GM15510 (cell line): Measurements from ENCODE around the gene STON2.

ENCODE experiments used
- POLR2A ChIP-seq: IDR thresholded peaks from 3 replicates; pipeline ENCODE4 v1.6.1; 2011; ENCODE audit warnings: borderline replicate concordance; ENCODE audit not compliant: insufficient read length; ENCODE audit errors: extremely low read depth

The STON2 gene

DNA sequence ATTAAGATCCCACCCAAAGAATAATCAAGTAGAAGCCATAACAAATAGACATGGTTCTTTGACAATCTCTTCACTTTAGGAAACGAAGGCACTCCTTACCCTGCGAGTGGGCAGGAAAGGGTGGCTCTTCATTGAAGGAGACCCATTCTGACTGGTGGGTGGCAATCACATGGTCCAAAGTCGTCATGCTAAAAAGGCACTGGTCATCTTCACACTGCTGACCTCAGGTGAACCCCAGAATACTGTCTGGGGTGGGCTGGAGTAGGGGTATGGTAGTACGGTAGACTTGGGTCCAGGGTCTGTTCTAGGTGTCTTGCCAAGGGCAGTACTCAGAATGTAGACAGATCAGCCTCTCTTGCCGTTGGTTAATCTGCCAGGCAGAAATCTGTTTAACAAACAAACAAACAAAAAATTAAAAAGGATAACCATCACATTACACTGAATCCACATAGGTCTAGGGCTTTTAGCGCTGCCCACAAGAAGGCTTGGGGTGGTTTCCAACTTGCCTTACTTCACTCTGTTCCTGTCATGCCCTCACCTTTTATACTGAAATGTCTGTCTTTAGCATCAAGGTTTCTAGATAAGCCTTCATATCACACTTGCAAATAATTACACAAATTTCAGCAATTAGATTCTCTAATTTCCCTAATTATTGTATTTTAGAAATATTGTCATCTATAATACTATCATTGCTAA is 1.8 kb downstream of the STON2 start:
- no peak for TF ChIP-seq POLR2A

DNA sequence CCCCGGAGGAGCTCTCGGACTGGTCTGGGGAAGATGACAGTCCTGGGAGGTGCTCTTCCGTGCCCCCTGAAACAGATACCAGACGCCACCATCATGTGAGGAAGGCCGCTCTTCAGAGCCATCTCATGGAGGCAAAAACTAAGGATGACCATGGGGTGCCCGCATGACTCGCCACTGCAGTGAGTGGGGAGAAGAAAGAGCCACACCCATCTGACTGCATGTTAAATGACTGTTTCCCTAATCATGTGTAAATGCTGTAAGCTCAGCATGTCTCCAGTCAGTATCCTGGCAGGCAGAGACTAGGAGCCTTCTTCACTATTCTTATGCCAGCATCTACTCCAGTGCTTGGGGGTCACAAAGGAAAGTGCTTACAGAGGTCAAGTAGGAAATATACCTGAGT is 4.0 kb downstream of the STON2 start:
- no peak for TF ChIP-seq POLR2A

GRCh38 chr14:81394739-81395138 is 5.4 kb downstream of the STON2 start:
- no peak for TF ChIP-seq POLR2A

DNA sequence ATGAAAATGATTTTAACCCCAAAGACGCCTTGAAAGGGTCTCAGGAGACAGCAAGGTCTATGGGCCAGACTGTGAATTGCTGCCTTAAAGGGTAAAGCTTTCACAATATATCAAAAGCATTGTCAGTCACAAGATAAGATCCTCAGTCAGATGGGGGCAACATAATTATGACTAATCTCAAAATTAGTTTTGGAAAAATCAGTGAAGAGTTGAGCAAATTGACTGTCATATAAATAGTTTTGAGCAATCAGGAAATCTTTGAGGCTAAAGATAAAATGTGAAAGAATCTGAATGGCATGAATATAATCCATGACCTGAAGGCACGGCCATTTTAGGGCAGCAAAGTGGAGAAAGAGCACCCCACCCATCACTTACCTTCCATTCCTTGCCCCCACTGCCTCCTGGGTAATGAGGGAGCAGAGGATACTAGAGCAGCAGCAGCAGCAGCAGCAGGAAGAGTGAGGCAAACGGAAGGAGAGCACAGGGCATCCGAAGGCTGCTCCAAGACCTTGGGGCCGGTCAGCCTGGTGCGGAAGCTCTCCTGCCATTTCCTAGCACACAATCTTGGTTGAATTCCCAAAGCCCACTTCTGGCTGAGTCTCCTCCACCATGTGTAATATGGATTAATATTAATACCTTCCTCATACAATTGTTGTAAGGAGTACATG is 7.0 kb downstream of the STON2 start:
- TF ChIP-seq POLR2A, result no peak

DNA sequence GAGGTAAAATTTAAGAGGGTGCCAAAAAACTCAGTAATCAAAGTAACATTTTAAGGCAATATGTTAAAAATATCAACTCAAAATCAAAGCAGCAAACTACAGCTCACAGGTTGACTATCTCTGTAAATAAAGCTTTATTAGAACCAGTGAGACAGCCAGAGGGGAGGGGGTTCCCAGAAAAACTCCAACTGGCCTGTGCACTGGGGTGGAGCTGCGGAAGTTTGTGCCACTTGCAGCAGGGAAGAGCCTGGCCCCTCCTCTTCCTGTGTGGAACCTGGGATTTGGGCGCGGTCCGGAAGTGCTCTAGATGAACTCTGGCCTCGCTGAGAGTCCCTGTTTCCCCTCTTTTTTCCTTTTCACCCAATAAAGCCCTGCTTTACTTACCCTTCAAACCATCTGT is 8.1 kb downstream of the STON2 start:
- TF ChIP-seq POLR2A, result no peak

- no peak for TF ChIP-seq POLR2A
Observed at GRCh38 chr14:81390696-81391095, 9.4 kb downstream of the STON2 start.

- no peak for TF ChIP-seq POLR2A
Observed at GRCh38 chr14:81388336-81388735, 11.8 kb downstream of the STON2 start.

DNA sequence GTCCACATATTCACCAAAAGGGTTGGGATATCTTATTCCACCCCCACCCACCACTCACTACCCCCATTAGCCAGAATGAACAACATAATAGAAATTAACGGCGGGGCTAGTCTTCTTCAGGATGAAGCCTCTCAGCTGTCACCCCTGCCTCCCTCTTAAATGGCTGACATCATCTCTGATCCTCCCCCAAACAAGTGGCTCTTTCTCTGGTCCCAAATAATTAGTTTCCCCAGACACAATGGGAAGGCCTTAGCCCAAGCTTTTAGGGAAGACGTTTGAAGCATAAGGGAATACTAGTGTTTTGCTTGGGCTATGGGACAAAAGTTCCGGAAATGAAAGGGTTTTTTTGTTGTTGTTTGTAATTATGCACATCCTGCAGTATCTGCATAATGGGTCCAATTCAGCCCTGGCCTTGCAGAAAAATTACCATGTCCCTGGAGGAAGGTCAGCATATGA is 13.8 kb downstream of the STON2 start:
- no peak for TF ChIP-seq POLR2A

DNA sequence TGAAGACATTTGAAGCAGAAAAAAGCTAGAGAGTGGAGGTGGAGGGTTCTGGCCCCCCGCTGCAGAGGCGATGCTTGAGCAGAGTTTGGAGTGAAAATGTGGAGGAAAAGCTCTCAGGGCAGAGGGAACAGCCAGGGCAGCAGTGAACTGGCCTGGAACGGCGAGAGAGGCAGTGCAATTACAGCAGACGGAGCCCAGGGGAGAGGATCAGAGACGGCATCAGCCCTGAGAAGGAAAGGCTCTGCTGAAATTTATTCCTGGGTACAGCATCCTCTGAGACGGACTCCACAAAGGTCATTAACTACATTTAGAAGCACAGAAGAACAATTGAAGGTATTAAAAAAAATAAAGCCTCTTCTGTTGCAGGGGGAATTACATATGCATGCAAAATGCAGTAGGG is 14.2 kb downstream of the STON2 start:
- TF ChIP-seq POLR2A, result no peak

DNA sequence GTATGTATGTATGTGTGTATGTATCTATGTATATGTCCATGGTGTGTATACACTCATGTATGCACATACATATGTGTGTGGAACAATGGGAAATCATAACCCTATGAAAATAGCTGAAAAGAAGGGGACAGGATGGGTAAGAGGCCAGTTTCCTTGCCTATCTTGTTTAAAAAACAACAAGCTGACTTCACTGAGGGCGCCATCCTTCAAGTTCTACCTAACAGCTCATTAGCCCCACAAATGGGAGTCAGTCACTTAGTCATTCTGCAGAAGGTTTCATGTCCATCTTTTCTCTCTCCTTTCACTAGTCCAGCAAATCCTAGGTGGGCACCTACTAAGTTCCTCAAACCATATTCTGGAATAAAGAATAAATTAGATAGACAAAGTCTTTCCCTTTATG is 14.7 kb downstream of the STON2 start:
- no peak for TF ChIP-seq POLR2A

GRCh38 chr14:81384900-81385299 is 15.2 kb downstream of the STON2 start:
- no peak for TF ChIP-seq POLR2A

DNA sequence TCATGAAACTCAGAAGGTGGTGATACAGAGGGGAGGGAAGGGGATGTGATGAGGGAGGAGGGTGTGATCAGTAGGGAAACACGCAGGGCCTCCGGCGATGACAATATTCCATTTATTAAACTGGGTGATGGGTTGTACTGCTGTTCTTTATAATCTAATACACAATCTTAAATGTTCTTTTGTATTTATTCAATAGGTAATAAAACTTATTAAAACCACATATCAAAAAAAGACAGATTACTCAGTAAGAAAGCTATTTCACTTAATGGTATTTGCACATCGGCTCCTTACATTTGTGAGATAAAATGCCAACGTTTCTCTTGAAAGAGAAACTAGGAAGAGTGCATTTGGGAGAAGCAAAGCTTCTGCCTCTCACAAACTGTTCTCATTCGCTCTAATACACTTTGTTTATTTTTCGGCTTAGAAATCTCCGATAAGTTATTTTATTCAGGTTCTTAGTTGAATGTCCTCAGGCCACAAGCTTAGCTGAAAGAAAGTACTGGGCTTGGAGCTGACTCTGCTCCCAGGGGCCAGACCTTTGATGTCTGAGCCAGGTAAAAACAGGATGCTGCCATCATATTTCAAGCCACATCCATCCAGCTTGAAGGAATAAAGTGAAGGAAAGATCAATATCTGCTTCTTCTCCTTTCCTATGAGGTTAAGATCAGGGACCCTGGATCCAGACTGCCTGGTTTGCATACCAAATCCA is 17.5 kb downstream of the STON2 start:
- TF ChIP-seq POLR2A, result no peak

DNA sequence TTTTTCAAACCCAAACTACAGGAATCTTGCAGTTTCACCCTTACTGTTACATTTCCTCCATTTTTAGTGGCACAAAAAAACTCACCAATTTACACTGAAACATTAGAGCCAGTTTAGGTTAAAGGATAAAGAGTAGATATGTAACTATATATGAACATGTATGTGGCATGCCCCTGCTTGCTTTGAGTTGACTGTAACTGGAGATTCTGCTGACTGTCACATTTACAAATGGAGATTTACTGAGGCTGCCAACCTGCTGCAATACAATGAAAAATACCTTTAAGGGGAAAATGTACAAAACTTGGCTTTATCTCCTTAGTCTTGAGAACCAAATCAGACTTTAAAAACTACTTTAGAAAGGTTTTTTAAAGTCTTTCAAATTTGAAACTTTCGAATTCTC is 28.3 kb downstream of the STON2 start:
- no peak for TF ChIP-seq POLR2A

DNA sequence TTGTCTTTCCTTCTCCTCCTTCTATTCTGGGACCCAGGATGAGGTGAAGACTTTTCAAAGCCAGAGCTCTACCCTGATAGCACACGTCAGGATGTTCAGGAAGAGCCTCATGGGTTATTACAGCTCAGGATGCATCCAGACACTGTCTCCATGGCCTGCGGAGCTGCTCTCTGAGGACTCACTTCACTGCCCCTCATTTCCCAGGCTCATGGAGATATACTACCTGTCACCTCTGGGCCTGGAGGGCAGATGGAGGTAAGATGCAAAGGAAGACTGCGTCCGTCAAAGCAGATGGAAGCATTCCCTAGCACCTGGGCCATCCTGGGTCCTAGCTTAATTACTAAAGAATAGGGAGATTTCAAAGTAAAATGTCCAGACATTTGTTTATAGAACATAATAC is 32.6 kb downstream of the STON2 start:
- no peak for TF ChIP-seq POLR2A

- no peak for TF ChIP-seq POLR2A
Observed at GRCh38 chr14:81366884-81367283, 33.2 kb downstream of the STON2 start.

DNA sequence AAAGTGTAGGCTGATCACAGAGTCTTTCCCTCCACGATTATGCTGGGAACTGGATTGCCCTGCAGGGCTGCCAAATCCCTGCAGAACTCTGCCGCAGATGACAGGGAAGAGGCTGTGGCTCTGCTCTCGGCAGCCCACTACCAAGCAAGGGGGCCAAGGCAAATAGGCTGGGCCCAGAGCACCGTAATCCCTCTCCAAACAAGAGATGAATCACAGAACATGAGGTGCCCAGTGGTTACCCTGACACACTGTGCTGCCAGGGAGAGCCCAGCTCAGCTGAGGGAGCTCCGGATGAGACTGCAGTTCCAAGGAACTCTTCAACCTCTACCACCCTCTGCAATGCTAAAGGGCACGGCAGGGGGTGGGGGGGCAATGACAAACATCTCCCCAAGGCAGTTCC is 33.9 kb downstream of the STON2 start:
- no peak for TF ChIP-seq POLR2A
